Fibroblast of skin of scalp (primary cell): ENCODE results near the gene ALPP. TPM values are rescaled to one million over a fixed set of nuclear protein-coding genes. Genes with fewer than 3 reads are reported as not detected.
A peak's percentile ranks its signal among the peaks of the same experiment; 100 is the strongest.
"Not testable (repeated sequence)": the region's sequence is repeated elsewhere in the genome, so short reads cannot be mapped to it uniquely, and the experiment has no call there.

Experiments used
- DNase-seq: peaks from one replicate; pipeline ENCODE4 v3.0.0-alpha.2; 2013
- polyA plus RNA-seq, 2 experiments: library from polyadenylated mRNA; unstranded; fragments of 120-200 nt; gene quantifications; one replicate each; pipeline ENCODE4 v1.2.1, GENCODE V29; 2013; ENCODE audit not compliant: insufficient read length in 2 of 2

The ALPP gene
- not detected for polyA plus RNA-seq (2013, experiment 1 of 2; ENCODE audit: insufficient read length)
- polyA plus RNA-seq (2013, experiment 2 of 2; ENCODE audit: insufficient read length), result not detected

GRCh38 chr2:232378735-232379151, at the start of gene ALPP:
Gene ALPP (plus strand): TSS chr2:232378751. CDS start chr2:232378803, 52 bp downstream.
- not testable (repeated sequence) for DNase-seq

- DNase-seq, result no peak
Measured at GRCh38 chr2:232329716-232330067, 48.9 kb upstream of the ALPP start.

- no peak for DNase-seq
Measured at GRCh38 chr2:232330068-232330999, 48.2 kb upstream of the ALPP start.

DNA sequence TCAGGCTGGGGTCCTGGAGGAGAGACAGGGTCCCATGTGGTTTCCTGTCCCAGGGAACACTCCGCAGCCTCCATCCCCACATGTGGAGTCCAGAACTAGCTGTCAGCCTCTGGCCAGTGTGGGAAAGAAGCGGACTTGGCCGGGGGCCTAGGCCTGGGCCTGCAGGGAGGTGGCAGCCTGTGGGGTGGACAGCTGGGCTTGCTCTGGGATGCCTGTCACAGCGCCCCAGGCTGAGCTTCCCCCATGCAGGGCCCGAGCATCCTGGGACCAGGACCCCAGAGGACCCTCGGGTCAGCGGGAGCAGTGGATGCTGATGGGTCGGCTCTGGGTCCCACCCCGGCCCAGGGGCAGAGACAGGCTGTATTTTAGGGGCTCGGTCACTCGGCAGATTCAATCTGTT, 47.5 kb upstream of the ALPP start:
- not testable (repeated sequence) for DNase-seq

DNA sequence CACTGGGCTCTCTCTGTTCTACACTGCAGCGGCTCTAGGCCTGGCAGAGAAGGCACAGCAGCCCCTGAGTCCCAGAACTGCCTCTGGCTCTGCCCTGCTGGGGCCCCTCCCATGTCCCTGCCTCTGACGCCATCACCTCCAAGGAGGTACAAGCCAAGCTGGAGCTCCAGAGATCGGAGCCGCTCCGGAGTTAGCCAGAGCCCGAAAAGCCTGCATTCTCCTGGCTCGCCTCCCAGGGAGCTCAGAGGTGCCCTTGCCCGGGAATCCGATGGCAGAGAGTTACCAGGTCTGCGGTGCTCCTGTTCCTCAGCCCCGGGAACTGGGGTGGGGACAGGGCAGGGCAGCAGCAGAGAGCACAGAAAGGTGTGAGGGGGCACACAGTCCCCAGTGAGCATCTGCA, 46.9 kb upstream of the ALPP start:
- not testable (repeated sequence) for DNase-seq

GRCh38 chr2:232332244-232332939, 46.2 kb upstream of the ALPP start:
- not testable (repeated sequence) for DNase-seq

- DNase-seq, result no peak
Measured at GRCh38 chr2:232332940-232333259, 45.7 kb upstream of the ALPP start.

GRCh38 chr2:232333361-232334135, 45.0 kb upstream of the ALPP start:
- peak; percentile 5 for DNase-seq

GRCh38 chr2:232334136-232334884, 44.2 kb upstream of the ALPP start:
- DNase-seq, result not testable (repeated sequence)

DNA sequence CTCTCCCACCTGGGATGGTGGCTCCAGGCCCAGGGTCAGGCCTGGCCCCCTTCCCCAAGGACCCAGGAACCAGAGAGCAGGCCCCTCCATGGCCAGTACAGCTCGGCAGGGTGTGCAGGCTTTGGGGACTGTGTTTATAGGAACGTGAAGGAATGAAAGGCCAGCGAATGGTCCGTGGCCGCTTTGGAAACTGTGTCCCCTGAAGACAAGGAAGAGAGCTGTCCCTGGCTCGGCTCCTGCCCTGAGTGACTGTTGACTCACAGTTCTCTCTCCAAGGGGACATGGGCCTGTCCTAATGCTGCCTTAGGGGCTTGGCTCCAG, 43.7 kb upstream of the ALPP start:
- not testable (repeated sequence) for DNase-seq

GRCh38 chr2:232335206-232335858, 43.2 kb upstream of the ALPP start:
- not testable (repeated sequence) for DNase-seq

DNA sequence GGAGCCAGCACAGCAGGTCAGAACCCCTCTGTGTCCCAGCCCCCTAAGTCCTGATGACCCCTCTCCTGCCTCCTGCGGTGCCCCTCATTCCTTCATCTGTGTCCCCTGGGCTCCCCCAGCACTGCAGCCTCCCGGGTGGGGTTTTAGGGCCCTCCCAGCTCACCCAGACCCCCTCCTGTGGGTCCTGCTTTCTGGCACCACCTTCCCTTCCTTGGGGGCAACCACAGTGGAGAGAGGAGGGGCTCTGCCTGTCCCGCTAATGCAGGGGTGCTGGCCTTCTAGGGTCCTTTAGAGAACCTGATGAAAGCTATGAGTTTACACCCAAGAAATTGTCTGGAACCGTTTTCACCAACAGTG, 42.7 kb upstream of the ALPP start:
- no peak for DNase-seq

- no peak for DNase-seq
Measured at GRCh38 chr2:232336241-232336736, 42.3 kb upstream of the ALPP start.

GRCh38 chr2:232336981-232337720, 41.4 kb upstream of the ALPP start:
- no peak for DNase-seq

GRCh38 chr2:232338094-232338758, 40.3 kb upstream of the ALPP start:
- not testable (repeated sequence) for DNase-seq

GRCh38 chr2:232338759-232339106, 39.8 kb upstream of the ALPP start:
- no peak for DNase-seq

- no peak for DNase-seq
Measured at GRCh38 chr2:232339121-232340081, 39.1 kb upstream of the ALPP start.

DNA sequence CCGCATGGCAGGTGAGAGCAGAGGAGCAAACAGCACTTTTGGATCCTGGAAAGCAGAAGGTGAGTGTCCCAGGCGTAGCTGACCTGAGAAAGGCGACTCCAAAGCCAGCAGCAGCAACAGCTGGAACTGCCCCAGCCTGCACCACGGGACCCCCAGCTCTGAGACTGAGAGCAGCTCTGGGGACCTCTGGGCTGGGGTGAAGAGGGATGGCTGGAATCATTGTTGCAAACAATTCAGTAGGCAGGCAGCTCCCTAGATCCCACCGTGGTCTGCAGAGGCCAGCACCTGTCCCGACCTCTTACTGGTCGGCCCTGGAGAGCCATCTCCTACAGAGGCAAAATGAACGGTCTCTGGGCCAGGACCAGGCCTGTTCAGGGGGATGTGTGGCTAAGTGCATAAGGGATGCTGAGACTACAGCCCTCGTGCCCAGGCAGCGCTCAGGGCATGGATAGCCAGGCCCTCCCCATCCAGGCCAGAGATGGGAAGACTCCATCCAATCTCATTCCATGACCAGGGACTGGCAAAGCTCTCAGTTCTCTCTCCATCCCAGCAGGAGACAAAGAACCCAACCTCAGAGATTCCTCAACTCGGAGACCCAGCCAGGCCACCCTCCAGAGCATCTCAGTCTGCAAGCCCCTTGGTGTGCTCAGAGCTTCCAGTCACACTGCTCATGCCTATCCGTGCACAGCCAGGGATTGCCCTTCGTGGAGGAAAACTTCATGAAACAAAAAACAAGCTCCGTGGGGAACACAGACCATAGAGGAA, 38.2 kb upstream of the ALPP start:
- no peak for DNase-seq
